Right lung (tissue), 10 donors: ENCODE measurements around the gene NAIF1. TPM values are rescaled to one million over a fixed set of nuclear protein-coding genes. Genes with fewer than 3 reads are reported as not detected.
"Not testable (repeated sequence)": the region's sequence is repeated elsewhere in the genome, so short reads cannot be mapped to it uniquely, and the experiment has no call there.

ENCODE experiments used
- DNase-seq, 2 donors: peaks; one replicate each; pipeline ENCODE4 v3.0.0-alpha.2; 2013
- long read RNA-seq, 8 donors: transcript quantifications; one replicate each; lab custom pipeline, GENCODE V29; 2026
- polyA plus RNA-seq, 5 donors: library from polyadenylated mRNA; unstranded; fragments of 120-200 nt; gene quantifications; one replicate each; pipeline versions ENCODE4 v1.2.1 to v1.2.3, GENCODE V29; 2013; ENCODE audit warnings: inconsistent platforms in 1 of 5, low replicate concordance in 1 of 5; ENCODE audit not compliant: insufficient read length in 5 of 5, insufficient read depth in 1 of 5

NAIF1 gene
- polyA plus RNA-seq = 10 to 100 TPM in 2 of 5 donors, 1 to 10 TPM in 3; 8.0 to 12.6 (median 8.9) TPM
- long read RNA-seq, donor 1, partial matches to known transcripts = 0 of 3 reads
- long read RNA-seq, donor 1, other reads (novel, unspliced or antisense) = 0 of 3 reads
- long read RNA-seq, donor 2, partial matches to known transcripts = 0 of 1 reads
- long read RNA-seq, donor 2, other reads (novel, unspliced or antisense) = 0 of 1 reads
- long read RNA-seq, donor 3, partial matches to known transcripts = 0 of 2 reads
- long read RNA-seq, donor 3, other reads (novel, unspliced or antisense) = 0 of 2 reads
- long read RNA-seq, donor 4, partial matches to known transcripts = 0 of 1 reads
- long read RNA-seq, donor 4, other reads (novel, unspliced or antisense) = 0 of 1 reads
- long read RNA-seq, donor 5, partial matches to known transcripts = 5 of 9 reads
- long read RNA-seq, donor 5, other reads (novel, unspliced or antisense) = 0 of 9 reads
- long read RNA-seq, donor 6, partial matches to known transcripts = 0 of 3 reads
- long read RNA-seq, donor 6, other reads (novel, unspliced or antisense) = 0 of 3 reads
- long read RNA-seq, donor 7, partial matches to known transcripts = 0 of 1 reads
- long read RNA-seq, donor 7, other reads (novel, unspliced or antisense) = 0 of 1 reads
- long read RNA-seq, donor 8, partial matches to known transcripts = 0 of 1 reads
- long read RNA-seq, donor 8, other reads (novel, unspliced or antisense) = 0 of 1 reads

- DNase-seq = peak; percentile 99
Observed at GRCh38 chr9:128066713-128067644, at the start of gene NAIF1. NAIF1 (minus strand) TSS chr9:128067320; CDS start chr9:128067101, 219 bp downstream.

GRCh38 chr9:128116104-128117083 is 49.3 kb upstream of the NAIF1 start:
- DNase-seq = no peak

GRCh38 chr9:128115187-128116103 is 48.3 kb upstream of the NAIF1 start:
- no peak for DNase-seq

- DNase-seq = no peak
Observed at GRCh38 chr9:128114326-128115186, 47.4 kb upstream of the NAIF1 start.

GRCh38 chr9:128113526-128114325 is 46.6 kb upstream of the NAIF1 start:
- no peak for DNase-seq

- DNase-seq = not testable (repeated sequence)
Observed at GRCh38 chr9:128111726-128112125, 44.6 kb upstream of the NAIF1 start.

GRCh38 chr9:128109050-128109709 is 42.1 kb upstream of the NAIF1 start:
- no peak for DNase-seq

GRCh38 chr9:128108269-128109049 is 41.3 kb upstream of the NAIF1 start:
- DNase-seq = no peak

- no peak for DNase-seq
Observed at GRCh38 chr9:128107468-128108268, 40.5 kb upstream of the NAIF1 start.

- no peak for DNase-seq
Observed at GRCh38 chr9:128106940-128107467, 39.9 kb upstream of the NAIF1 start.

GRCh38 chr9:128106181-128106939 is 39.2 kb upstream of the NAIF1 start:
- no peak for DNase-seq

GRCh38 chr9:128105538-128106175 is 38.5 kb upstream of the NAIF1 start:
- no peak for DNase-seq

- DNase-seq = no peak
Observed at GRCh38 chr9:128104171-128104618, 37.1 kb upstream of the NAIF1 start.

- no peak for DNase-seq
Observed at GRCh38 chr9:128103589-128103962, 36.5 kb upstream of the NAIF1 start.
